K562 (cell line): Measurements from ENCODE around the gene CRYGB. TPM values are rescaled to one million over a fixed set of nuclear protein-coding genes. Genes with fewer than 3 reads are reported as not detected.

Experiments
- ATAC-seq: fragments of 200-7000 bp; cut with Tn5 transposase; 3 replicates; pipeline ENCODE4 v1.9.1; 2020; ENCODE audit warnings: moderate library complexity
- BruUV-seq: library from RNA; stranded (reverse); fragments of 400-500 nt; replicated peaks from 2 replicates; lab custom pipeline; 2021; lab: Mats Ljungman, UMichigan
- CTCF ChIA-PET: fragments of 300-600 bp; formaldehyde crosslinking; extraction: SDS; loops from one replicate; lab custom pipeline; 2021; ENCODE audit warnings: low intra/inter-chr PET ratio; lab: Yijun Ruan, JAX
- POLR2A ChIA-PET: fragments of 300-600, 350-650 bp; sonication (Branson Sonifier 250); formaldehyde crosslinking; extraction: SDS; loops from one replicate; lab custom pipeline; 2021; ENCODE audit warnings: antibody characterized with exemption, inconsistent platforms; lab: Yijun Ruan, JAX
- DNase-seq, 4 experiments: peaks; one replicate each; pipeline versions ENCODE4 v3.0.0 to v3.0.0-alpha.2; 2011 to 2018; ENCODE audit warnings: low spot score in 3 of 4, mixed read lengths in 3 of 4; ENCODE audit errors: extremely low read depth in 1 of 4
- FAIRE-seq: peaks from 2 replicates; lab custom pipeline; 2011; peaks lifted over from hg19 to GRCh38; lab: Jason Lieb, UNC
- H2AFZ ChIP-seq: 2 replicates; pipeline ENCODE4 v1.6.0; 2011; ENCODE audit warnings: low read depth, low read length, control low read depth, inconsistent platforms
- H3K27ac ChIP-seq: fragments of 200-600 bp; 3 replicates; pipeline ENCODE4 v1.8.0; 2011; ENCODE audit warnings: low read depth, mild to moderate bottlenecking, control low read depth, inconsistent platforms, low read length, moderate library complexity, mixed read lengths; ENCODE audit errors: extremely low read depth
- H3K27me3 ChIP-seq, 2 experiments: fragments of 300-600 bp in 1 of 2; 2 replicates in 1 of 2; 3 replicates in 1 of 2; pipeline versions ENCODE4 v1.6.0 to v1.8.0; 2011; ENCODE audit warnings: inconsistent platforms in 2 of 2, low read length in 2 of 2, mild to moderate bottlenecking in 1 of 2, mixed read lengths in 1 of 2, moderate library complexity in 1 of 2; ENCODE audit not compliant: control insufficient read depth in 2 of 2, insufficient read depth in 2 of 2
- H3K36me3 ChIP-seq: fragments of 300-600 bp; 3 replicates; pipeline ENCODE4 v1.8.0; 2011; ENCODE audit warnings: mild to moderate bottlenecking, low read length, inconsistent platforms; ENCODE audit not compliant: control insufficient read depth, insufficient read depth
- H3K4me1 ChIP-seq, 2 experiments: fragments of 200-600 bp in 1 of 2; replicated peaks in 1 of 2; 2 replicates in 1 of 2; 3 replicates in 1 of 2; pipeline versions ENCODE4 v1.5.1 to v1.8.0; 2011; ENCODE audit warnings: inconsistent platforms in 2 of 2, low read length in 2 of 2, mild to moderate bottlenecking in 1 of 2, mixed read lengths in 1 of 2, moderate library complexity in 1 of 2; ENCODE audit not compliant: control insufficient read depth in 2 of 2, insufficient read depth in 2 of 2
- H3K4me2 ChIP-seq: 2 replicates; pipeline ENCODE4 v1.6.1; 2011; ENCODE audit warnings: low read length, control low read depth, inconsistent platforms, mixed read lengths; ENCODE audit not compliant: insufficient read depth
- H3K4me3 ChIP-seq: fragments of 200-600 bp; sonication (generic), shearing (Covaris generic); 2 replicates; pipeline ENCODE4 v1.5.1; 2016; ENCODE audit warnings: control low read depth, inconsistent platforms
- H3K79me2 ChIP-seq: fragments of 200-600 bp; 3 replicates; pipeline ENCODE4 v1.8.0; 2011; ENCODE audit warnings: low read length, inconsistent platforms; ENCODE audit not compliant: control insufficient read depth, insufficient read depth
- H3K9ac ChIP-seq, 2 experiments: 2 replicates each; pipeline versions ENCODE4 v1.6.0 to v1.6.1; 2011; ENCODE audit warnings: low read depth in 2 of 2, low read length in 2 of 2, control low read depth in 1 of 2, inconsistent platforms in 1 of 2, mild to moderate bottlenecking in 1 of 2, mixed read lengths in 1 of 2; ENCODE audit not compliant: insufficient read depth in 1 of 2
- H3K9me1 ChIP-seq: one replicate; pipeline ENCODE4 v1.6.0; 2011; ENCODE audit warnings: inconsistent platforms, mild to moderate bottlenecking, low read length, moderate library complexity; ENCODE audit not compliant: control insufficient read depth, insufficient read depth
- H3K9me3 ChIP-seq: replicated peaks from 2 replicates; pipeline ENCODE4 v1.5.1; 2011; ENCODE audit warnings: low read depth, low read length, inconsistent platforms; ENCODE audit not compliant: control insufficient read depth, insufficient read depth
- H4K20me1 ChIP-seq: replicated peaks from 2 replicates; pipeline ENCODE4 v1.6.1; 2011; ENCODE audit warnings: low read length, inconsistent platforms, mixed read lengths; ENCODE audit not compliant: control insufficient read depth, insufficient read depth
- HCFC1 ChIP-seq: IDR thresholded peaks from 2 replicates; pipeline ENCODE4 v1.6.1; 2012; ENCODE audit warnings: low read depth, low read length, improper control_type of control experiment
- NFE2 ChIP-seq: IDR thresholded peaks from 2 replicates; pipeline ENCODE4 v1.6.1; 2014; ENCODE audit warnings: antibody characterized with exemption, low read depth
- NFIC ChIP-seq: fragments of 450-650 bp; IDR thresholded peaks from 2 replicates; pipeline ENCODE4 v1.6.1; 2017; ENCODE audit warnings: mild to moderate bottlenecking, inconsistent platforms
- POLR2B ChIP-seq: fragments of 450-650 bp; IDR thresholded peaks from 2 replicates; pipeline ENCODE4 v1.6.1; 2018; ENCODE audit warnings: low read depth; ENCODE audit not compliant: partially characterized antibody
- ZNF561 ChIP-seq: fragments of 450-650 bp; formaldehyde crosslinking; conservative IDR thresholded peaks from 2 replicates; pipeline ENCODE4 v1.4.0; 2020; ENCODE audit warnings: mild to moderate bottlenecking, moderate library complexity
- WGBS: fragments of 100-300 bp; shearing (Covaris generic); methylation state at CpG from one replicate; pipeline ENCODE4 v1.1.6; 2016; ENCODE audit warnings: low coverage, mixed read lengths; ENCODE audit not compliant: insufficient coverage; ENCODE audit errors: missing lambda C conversion rate; 5-methylcytosine and 5-hydroxymethylcytosine counted together
- in situ Hi-C: fragments of 300-500 bp; cut with MboI; formaldehyde crosslinking; loops from 4 replicates; pipeline ENCODE4 v1.15.0; 2018; ENCODE audit warnings: inconsistent platforms, mixed read lengths
- intact Hi-C: fragments of 100-400 bp; cut with micrococcal nuclease; formaldehyde crosslinking; loops from 2 replicates; pipeline ENCODE4 v1.14.2; 2022
- polyA plus RNA-seq, 8 experiments: library from polyadenylated mRNA; depleted of rRNA in 4 of 8; stranded (reverse) in 5 of 8; unstranded in 3 of 8; fragments of >200 nt; fragmentation: Nextera tagmentation in 2 of 8; fragmentation: Illumina TruSeq in 1 of 8; extraction: Ambion mirVana in 2 of 8; extraction: Trizol in 1 of 8; gene quantifications; 2 replicates each; pipeline versions ENCODE4 v1.2.1 to v1.2.3, GENCODE V29; 2011 to 2014; ENCODE audit warnings: inconsistent platforms in 1 of 8, missing spikeins in 1 of 8
- total RNA-seq, 7 experiments: library from RNA; depleted of rRNA in 6 of 7; stranded (reverse); fragments of >200 nt in 6 of 7; fragmentation: Illumina TruSeq in 2 of 7; extraction: Trizol in 2 of 7; gene quantifications; 2 replicates each; pipeline versions ENCODE4 v1.2.1 to v1.2.3, GENCODE V29; 2011 to 2021; ENCODE audit warnings: low replicate concordance in 1 of 7

The CRYGB gene
- total and polyA plus RNA-seq, 9 of the 15 experiments (the other 6 are each of a cell fraction or from before 2014, with no cell fraction given): not detected

- H3K9me1 ChIP-seq: no peaks in the 10 kb centered on the region
- 0% methylated on average over 7 of the region's 14 CpGs for WGBS
- no peaks in the 10 kb centered on the region for H3K27me3 ChIP-seq
- ChIA-PET POLR2A (no interaction called here), CTCF (no interaction called here)
- no peaks in the 10 kb centered on the region for H3K9me3 ChIP-seq
- H4K20me1 ChIP-seq: no peaks in the 10 kb centered on the region
- H3K4me2 ChIP-seq: no peak overlapping the region
- DNase-seq: no peak
- in situ Hi-C loops: no loop called here
- H3K36me3 ChIP-seq: no peaks in the 10 kb centered on the region
- H2AFZ ChIP-seq: no peak overlapping the region
- ATAC-seq: no peak
- no peak for FAIRE-seq
- intact Hi-C loops: no loop called here
- H3K9ac ChIP-seq: no peak overlapping the region
- no TSS peak for BruUV-seq
- H3K27ac ChIP-seq: no peak overlapping the region
- no peaks in the 10 kb centered on the region for H3K4me1 ChIP-seq
- TF ChIP-seq ZNF561 (CRISPR knock-in tag) (no peak), NFE2 (peak; percentile 21; the same call in 1 of the 2 replicates)
- no peaks in the 10 kb centered on the region for H3K79me2 ChIP-seq
- H3K4me3 ChIP-seq: no peak overlapping the region
These were observed 2.8 kb downstream of the CRYGB start for GRCh38 chr2:208142925-208143799.

GRCh38 chr2:208142240-208142924, 3.6 kb downstream of the CRYGB start:
- CTCF ChIA-PET: no interaction called here
- no peaks in the 10 kb centered on the region for H3K27me3 ChIP-seq
- WGBS: 10% methylated on average over 8 of the region's 8 CpGs
- H3K9me1 ChIP-seq: no peaks in the 10 kb centered on the region
- no TSS peak for BruUV-seq
- intact Hi-C loops (no loop called here), in situ Hi-C loops (no loop called here)
- no peak for DNase-seq
- no peaks in the 10 kb centered on the region for H3K4me1 ChIP-seq
- H2AFZ ChIP-seq: no peak overlapping the region
- H3K27ac ChIP-seq: no peak overlapping the region
- H3K79me2 ChIP-seq: no peaks in the 10 kb centered on the region
- H3K36me3 ChIP-seq: no peaks in the 10 kb centered on the region
- ATAC-seq: no peak
- H4K20me1 ChIP-seq: no peaks in the 10 kb centered on the region
- POLR2A ChIA-PET: interaction anchor here (0.8 kb wide), 1 partner anchor 11 kb away, joined by 4 read pairs; no protein-coding TSS in a partner anchor
- no peak overlapping the region for H3K9ac ChIP-seq
- H3K9me3 ChIP-seq: no peaks in the 10 kb centered on the region
- H3K4me3 ChIP-seq: no peak overlapping the region
- TF ChIP-seq HCFC1: no peak
- TF ChIP-seq POLR2B: no peak
- 0 out of 2 replicates have a peak, but pooled peaks have one; percentile 21 for TF ChIP-seq NFIC
- no peak overlapping the region for H3K4me2 ChIP-seq
- no peak for FAIRE-seq
